ENCODE measurements around the gene ADM2.

Gene ADM2

DNA sequence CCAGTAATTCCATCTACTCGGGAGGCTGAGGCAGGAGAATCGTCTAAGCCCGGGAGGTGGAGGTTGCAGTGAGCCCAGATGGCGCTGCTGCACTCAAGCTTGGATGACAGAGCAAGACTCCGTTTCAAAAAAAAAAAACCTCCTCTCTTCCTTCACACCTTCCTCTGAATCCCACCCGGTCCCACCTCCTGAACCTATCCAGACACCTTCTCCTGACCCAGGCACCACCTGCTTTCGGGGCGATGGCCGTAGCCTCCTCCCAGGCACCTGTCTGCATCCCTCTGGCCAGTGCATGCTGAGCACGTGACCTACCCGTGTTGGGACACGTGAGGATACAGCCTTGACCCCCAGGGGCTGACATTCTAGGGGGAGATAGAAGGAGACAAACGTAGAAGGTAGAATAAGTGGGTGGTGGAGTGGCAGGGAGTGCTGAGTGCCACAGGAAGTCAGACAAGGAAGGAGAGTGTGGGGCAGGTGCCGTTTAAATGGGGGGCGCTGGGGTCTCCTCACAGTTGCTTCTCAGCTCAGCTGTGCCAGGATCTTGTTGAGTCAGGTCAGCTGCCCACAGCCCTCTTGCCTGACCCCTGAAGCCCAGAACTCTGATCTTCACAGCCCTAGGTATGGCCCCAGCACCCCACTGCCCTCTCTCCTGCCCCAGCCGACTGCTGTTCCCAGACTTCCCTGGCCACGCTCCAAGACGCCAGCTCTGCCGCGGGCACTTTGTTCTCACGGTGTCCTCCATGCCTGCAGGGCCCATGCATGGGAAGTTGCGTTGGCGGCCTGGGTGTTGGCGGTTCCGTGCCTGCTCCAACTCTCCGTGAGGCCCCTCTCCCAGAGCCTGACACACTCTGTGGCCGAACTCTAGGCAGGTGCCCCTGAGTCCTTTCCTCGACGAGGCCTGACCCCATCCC lies 4.1 kb downstream of the ADM2 start:
- DNase-seq (ENCODE audit: low spot score), result no peak

DNA sequence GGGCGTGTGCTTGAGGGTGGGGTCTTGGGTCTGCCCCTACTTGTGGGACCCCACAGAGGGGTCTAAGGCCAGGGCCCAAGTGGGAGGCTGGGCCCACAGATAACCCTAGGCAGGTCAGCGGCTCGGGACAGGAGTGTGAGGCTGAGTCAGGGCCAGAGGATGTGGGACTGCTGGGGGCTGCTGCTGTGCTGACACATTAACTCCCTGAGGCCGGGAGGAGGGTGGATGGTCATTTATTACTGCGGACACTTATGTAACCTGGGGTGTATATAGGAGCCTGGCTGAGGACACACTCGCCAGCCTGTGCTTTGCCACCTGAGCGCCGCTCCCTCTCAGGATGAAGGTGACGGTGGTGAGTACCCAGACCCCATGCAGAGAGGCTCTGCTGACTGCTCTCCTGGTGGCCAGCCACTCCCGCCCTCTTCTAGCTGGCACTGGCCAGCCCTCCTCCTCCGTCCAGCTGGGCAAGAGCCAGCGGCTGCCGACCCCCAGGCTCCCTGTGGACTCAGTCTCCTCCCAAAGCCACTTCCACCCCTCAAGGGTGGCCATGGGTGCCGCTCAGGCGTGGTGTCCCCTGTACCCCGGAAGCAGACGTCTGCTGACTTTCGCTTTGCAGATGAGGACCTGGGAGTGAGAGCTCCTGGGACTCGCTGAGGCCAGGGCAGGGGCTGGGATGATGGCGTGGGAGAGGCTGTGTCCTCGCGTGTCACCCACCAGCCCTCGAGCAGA lies 5.4 kb downstream of the ADM2 start, which contains the start of gene MIOX:
Gene MIOX, plus strand, starts transcription at position 299 of the 729 bp plus-strand sequence. Its CDS starts 39 bp downstream, at position 338.
- DNase-seq (ENCODE audit: low spot score), result no peak

DNA sequence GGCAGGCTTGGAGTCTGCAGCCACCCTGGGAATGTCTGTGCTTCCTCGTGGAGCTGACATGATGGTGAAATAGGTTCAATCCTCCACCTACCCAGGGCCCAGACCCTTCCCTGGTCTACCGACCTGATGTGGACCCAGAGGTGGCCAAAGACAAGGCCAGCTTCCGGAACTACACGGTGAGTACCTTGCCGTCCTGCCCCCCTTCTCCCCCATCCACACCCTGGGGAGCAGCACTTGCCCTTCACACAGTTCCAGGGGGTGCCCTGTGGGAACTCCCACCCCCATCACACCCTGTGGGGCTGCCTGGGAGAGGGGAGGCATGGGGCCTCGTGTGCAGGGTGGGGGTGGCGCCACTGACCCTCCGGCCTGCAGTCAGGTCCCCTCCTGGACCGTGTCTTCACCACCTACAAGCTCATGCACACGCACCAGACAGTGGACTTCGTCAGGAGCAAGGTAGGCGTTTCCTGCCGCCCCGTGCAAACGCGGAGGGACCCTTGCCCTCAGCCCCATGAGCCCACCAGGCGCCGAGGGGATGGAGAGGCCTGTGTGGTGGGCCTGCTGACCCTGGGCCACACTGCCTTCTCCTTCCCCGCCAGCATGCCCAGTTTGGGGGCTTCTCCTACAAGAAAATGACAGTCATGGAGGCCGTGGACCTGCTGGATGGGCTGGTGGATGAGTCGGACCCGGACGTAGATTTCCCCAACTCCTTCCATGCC lies 6.1 kb downstream of the ADM2 start:
- DNase-seq (ENCODE audit: low spot score), result no peak

GRCh38 chr22:50488006-50488677 lies 6.8 kb downstream of the ADM2 start:
- DNase-seq (ENCODE audit: low spot score), result no peak

DNA sequence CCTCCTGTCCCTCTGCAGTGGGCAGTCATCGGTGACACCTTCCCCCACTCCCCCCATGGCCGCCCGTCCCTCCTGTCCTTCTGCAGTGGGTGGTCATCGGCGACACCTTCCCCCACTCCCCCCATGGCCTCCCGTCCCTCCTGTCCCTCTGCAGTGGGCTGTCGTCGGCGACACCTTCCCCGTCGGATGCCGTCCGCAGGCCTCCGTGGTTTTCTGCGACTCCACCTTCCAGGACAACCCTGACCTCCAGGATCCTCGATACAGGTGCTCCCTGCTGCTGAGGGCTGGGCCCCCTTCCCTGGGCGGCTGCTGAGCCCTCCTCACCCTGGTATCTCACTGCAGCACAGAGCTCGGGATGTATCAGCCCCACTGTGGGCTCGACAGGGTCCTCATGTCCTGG lies 7.5 kb downstream of the ADM2 start:
- no peak for DNase-seq (ENCODE audit: low spot score)

- no peak for DNase-seq (ENCODE audit: low spot score)
Observed at GRCh38 chr22:50489363-50490243, 8.3 kb downstream of the ADM2 start.

GRCh38 chr22:50490531-50491308 lies 9.4 kb downstream of the ADM2 start:
- no peak for DNase-seq (ENCODE audit: low spot score)

GRCh38 chr22:50497093-50497492 lies 15.8 kb downstream of the ADM2 start:
- DNase-seq (ENCODE audit: low spot score), result no peak

DNA sequence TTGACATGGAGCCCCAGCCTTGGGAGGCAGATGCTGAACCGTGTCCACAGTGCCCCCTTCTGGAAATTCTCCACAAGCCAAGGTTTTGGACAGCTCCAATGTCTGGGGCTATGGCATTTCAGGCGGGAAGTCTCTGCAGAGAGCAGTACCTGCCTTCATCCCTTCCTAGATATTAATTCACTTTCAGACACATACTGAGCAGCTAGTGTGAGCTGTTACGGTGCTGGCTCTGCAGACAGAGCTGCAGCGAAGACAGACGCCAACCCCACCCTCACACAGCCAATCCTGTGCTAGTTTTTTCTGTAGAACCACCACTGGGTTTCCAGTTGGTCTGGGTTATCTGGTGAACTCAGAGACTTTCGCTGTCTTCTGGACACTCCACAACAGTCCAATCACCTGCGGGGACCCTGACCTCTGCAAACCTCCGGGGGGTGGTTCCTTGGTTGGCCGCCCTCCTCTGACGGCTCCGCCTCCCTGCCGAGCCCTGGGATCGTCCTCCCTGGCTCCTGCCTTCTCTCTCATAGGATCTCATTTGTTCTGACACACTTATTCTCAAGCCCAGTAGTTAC lies 17.1 kb downstream of the ADM2 start:
- DNase-seq (ENCODE audit: low spot score), result peak; percentile 77

DNA sequence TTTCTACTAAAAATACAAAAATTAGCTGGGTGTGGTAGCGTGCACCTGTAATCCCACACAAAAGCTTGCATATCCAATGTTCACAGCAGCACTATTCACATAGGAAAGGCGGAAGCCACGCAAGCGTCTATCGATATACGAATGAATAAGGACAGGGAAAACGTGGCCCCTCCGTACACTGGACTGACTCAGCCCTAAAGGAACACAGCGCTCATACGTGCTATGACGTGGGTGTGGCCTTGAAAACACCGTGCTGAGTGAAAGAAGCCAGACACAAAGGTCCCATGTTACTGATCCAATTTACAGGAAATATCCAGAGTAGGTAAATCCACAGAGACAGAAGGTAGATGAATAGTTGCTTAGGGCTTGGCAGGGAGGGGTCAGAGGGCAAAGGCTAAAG lies 19.1 kb downstream of the ADM2 start:
- DNase-seq (ENCODE audit: low spot score), result no peak

- DNase-seq (ENCODE audit: low spot score), result no peak
Observed at GRCh38 chr22:50502096-50502495, 20.8 kb downstream of the ADM2 start.

GRCh38 chr22:50502628-50503474 lies 21.5 kb downstream of the ADM2 start:
- no peak for DNase-seq (ENCODE audit: low spot score)

GRCh38 chr22:50503475-50504145 lies 22.3 kb downstream of the ADM2 start:
- DNase-seq (ENCODE audit: low spot score), result no peak

- no peak for DNase-seq (ENCODE audit: low spot score)
Observed at GRCh38 chr22:50504369-50505211, 23.2 kb downstream of the ADM2 start.

DNA sequence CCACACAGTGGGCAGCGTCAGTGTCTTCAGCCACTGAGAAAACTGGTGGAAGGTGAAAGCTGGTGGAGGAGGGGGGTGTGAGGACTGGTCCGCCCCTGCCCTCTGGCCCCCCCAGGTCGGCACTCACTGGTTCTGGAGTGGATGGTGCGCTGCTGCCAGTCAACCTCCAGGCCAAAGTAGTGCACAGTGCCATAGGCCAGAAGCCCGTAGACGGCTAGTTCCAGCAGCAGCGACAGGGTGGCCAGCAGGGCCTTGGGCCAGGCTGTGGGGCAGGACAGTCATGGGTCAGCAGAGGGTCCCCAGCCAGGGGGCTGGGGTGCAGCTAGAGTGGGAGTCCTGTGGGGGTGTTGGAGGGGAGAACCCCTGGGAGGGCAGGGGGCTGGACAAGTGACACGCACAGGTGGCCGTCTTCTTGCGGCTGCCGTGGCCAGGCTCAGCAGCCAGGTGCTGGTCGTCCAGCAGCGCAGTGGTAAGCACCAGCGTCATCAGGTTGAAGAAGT lies 24.0 kb downstream of the ADM2 start:
- DNase-seq (ENCODE audit: low spot score), result no peak

DNA sequence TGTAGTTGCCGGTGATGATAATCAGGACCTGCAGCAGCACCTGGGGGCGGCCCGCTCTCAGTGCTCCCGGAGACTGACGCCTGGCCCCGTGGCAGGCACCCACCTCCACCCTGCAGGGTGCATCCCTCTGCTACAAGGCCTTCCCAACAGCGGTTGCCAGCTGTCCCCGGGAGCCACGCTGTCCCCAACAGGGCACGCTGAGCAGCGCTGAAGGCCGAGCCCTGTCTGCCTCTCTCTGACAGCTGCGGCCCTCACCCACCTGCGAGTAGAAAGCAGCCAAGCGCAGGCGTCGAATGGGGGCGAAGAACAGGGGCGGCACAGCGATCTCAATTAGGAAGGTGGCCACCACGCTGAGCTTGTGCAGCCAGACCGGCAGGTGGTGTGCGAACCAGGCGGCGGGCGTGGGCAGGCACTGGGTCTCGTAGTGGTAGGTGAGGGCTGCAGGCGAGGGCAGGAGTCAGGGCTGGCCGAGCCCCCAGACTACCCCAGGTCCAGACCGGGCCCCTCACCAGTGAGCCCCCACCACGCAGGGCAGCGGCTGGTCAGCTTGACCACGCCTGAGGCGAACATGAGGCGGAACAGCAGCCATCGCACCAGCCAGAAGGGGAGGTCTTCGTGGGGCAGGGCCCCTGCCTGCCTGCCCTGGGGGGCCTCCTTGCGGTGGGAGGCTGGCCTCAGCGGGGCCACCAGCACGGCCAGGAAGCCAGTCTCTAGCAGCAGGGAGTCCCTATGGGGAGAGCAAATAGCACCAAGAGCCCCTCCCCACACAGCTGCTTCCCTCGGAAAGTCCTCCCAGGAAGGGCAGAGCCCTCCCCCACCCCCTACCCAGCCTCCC lies 24.6 kb downstream of the ADM2 start:
- DNase-seq (ENCODE audit: low spot score), result no peak
